MM.1S (cell line): ENCODE results near the gene SIRPA.

ENCODE experiments used
- EZH2 ChIP-seq: fragments of 300-600 bp; sonication (generic); optimal IDR thresholded peaks from 2 replicates; pipeline ENCODE3; 2017; ENCODE audit warnings: low read depth, mild to moderate bottlenecking, antibody characterized with exemption, low read length, mixed read lengths
- TF ChIP-seq, protein P1 (sequence below): fragments of 300-600 bp; sonication (generic); IDR thresholded peaks from 2 replicates; pipeline ENCODE4 v1.5.1; 2016; ENCODE audit warnings: antibody characterized with exemption, low read length, mixed read lengths

DNA sequence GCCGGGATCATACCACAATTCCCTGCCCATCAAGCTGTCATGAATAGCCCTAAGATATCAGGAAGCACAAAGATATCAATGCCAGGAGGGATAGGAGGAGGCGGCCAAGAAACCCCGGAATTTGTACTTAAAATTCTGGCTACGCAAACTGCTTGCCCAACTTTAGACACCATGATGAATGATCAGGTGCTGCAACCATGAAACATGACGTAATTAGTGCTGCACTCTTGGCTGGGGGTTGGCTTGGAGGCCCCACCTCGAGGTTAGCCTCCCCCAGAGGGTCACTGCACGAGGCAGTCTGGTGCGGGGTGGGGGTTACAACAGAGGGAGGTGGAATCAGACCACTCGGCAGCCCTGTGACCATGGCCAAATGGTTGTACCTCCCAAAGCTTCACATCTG, 8.9 kb downstream of the SIRPA start:
- TF ChIP-seq, protein P1, sequence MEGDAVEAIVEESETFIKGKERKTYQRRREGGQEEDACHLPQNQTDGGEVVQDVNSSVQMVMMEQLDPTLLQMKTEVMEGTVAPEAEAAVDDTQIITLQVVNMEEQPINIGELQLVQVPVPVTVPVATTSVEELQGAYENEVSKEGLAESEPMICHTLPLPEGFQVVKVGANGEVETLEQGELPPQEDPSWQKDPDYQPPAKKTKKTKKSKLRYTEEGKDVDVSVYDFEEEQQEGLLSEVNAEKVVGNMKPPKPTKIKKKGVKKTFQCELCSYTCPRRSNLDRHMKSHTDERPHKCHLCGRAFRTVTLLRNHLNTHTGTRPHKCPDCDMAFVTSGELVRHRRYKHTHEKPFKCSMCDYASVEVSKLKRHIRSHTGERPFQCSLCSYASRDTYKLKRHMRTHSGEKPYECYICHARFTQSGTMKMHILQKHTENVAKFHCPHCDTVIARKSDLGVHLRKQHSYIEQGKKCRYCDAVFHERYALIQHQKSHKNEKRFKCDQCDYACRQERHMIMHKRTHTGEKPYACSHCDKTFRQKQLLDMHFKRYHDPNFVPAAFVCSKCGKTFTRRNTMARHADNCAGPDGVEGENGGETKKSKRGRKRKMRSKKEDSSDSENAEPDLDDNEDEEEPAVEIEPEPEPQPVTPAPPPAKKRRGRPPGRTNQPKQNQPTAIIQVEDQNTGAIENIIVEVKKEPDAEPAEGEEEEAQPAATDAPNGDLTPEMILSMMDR = no peak
- TF ChIP-seq EZH2 = no peak
